NCI-H2029 treated with DMSO at 0.1 percent for 48 hours (cell line): Measurements from ENCODE around the gene EXD2.
"Not testable (repeated sequence)": the region's sequence is repeated elsewhere in the genome, so short reads cannot be mapped to it uniquely, and the experiment has no call there.

Experiments
- DNase-seq: peaks from one replicate; lab custom pipeline; 2025; lab: John Stamatoyannopoulos, UW

EXD2 gene, protein sequence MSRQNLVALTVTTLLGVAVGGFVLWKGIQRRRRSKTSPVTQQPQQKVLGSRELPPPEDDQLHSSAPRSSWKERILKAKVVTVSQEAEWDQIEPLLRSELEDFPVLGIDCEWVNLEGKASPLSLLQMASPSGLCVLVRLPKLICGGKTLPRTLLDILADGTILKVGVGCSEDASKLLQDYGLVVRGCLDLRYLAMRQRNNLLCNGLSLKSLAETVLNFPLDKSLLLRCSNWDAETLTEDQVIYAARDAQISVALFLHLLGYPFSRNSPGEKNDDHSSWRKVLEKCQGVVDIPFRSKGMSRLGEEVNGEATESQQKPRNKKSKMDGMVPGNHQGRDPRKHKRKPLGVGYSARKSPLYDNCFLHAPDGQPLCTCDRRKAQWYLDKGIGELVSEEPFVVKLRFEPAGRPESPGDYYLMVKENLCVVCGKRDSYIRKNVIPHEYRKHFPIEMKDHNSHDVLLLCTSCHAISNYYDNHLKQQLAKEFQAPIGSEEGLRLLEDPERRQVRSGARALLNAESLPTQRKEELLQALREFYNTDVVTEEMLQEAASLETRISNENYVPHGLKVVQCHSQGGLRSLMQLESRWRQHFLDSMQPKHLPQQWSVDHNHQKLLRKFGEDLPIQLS

GRCh38 chr14:69191340-69192111 is at the start of gene EXD2:
Gene EXD2 (plus strand): TSS chr14:69191498. CDS start chr14:69209471, 17,973 bp downstream.
- peak; percentile 56 for DNase-seq

GRCh38 chr14:69141550-69141949 is 49.7 kb upstream of the EXD2 start:
- DNase-seq: no peak

GRCh38 chr14:69142101-69142500 is 49.2 kb upstream of the EXD2 start:
- no peak for DNase-seq

GRCh38 chr14:69149461-69150244 is 41.6 kb upstream of the EXD2 start:
- DNase-seq: no peak

DNA sequence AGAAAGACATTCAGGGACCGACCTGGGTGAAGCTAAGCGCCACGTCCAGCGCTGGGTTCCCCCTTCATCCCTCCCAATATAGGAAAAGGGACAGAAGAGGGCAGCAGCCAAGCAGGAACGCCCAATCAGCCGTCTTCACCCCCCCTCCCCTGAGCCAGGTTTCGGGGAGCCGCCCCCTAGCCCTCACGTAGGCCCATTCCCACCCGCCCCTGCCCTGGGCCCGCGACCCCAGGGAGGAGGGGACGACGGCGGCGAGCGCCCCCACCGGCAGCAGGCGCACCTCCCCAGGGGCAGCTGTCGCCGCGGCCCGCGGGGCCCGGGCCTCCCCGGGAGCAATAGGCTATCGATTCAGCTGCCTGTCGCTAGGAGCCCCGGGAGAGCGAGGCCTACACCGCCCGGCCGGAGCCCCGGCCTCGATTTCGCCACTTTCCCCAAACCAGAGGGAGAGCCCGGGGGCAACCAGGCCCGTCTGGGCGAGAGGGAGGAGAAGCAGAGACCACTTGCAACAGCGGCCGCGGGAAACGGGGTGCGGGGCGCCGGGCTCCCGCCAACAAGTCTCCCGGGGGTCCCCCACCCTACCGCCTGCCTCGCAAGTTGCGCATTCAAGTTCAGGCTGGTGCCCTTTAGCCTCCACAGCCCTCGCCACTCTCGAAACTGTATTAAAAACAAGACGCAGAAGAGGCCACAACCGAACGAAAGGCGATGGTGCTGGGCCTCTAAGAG is 39.7 kb upstream of the EXD2 start:
- DNase-seq: no peak

DNA sequence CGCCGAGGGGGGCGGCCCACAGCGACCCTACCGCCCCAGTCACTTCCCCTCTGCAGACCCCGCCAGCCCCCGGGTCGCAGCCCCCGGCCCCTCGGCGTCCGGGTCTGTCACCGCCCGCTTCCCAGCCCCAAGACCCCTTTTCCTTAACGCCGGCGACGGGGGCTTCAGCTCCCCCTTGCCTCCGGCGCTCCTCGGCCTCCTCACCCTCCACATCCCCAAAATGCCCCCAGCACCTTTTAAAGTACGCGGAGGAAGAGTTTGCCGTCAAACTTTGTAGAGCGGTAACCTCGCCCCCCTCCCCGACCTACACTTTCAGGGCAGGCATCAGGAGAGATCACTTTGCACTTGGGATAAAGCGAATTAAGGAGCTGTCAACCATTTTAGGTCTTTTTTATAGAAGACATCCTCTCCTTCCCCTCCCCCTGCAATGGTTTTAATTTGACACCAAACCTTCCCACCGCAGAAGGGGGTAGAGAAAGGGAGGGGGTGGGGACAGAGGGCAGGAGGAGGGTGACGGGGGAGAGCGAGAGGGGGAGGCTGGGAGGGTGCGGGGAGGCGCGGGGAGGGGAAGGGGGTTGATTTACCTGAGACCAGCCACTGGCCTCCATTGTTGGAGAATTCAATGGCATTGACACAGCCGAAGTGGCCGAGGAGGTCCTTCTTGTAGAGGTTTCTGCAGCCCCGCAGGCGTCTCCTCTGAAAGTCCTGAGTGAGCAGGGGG is 39.0 kb upstream of the EXD2 start:
- no peak for DNase-seq

- DNase-seq: peak; percentile 27
Observed at GRCh38 chr14:69152902-69153151, 38.5 kb upstream of the EXD2 start, which contains the start of gene DCAF5. Gene DCAF5 (minus strand): TSS chr14:69153119. CDS start chr14:69152978, 141 bp downstream.

DNA sequence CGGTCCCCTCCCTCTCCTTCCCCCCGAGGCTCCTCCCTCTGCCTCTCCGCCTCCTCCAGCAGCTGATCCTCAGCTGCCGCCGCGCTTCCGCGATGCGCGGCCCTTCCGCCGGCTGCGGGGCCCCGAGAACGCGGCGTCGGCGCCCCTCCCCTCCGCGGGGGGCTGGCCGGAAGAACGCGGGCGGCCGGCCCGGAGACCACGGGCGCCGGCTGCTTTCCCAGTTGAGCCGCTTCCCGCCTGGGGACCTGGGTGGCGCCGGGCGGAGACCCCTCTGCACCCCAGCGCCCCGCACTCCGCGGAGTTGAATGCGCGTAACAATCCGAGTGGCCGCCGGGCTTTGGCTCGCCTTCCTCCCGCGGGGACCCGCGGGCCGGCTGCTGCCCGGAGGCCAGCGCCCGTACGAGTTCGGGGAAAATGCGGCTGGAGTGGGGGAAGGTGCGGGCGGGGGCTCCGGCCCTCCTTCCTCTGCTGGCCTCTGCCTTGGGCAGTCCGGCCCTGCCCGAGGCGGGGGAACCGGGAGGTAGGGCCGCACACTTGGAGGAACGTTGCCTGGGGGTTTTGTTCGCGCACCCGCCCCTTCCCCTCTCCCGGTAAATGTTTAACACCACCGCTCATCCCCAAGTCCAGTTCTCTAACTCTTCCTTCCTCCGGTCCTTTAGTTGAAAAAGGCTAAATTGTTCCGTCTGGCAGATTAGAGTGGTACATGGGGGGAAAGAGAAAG is 38.0 kb upstream of the EXD2 start:
- no peak for DNase-seq

- DNase-seq: no peak
Observed at GRCh38 chr14:69153873-69154270, 37.4 kb upstream of the EXD2 start.

GRCh38 chr14:69154779-69155178 is 36.5 kb upstream of the EXD2 start:
- no peak for DNase-seq

DNA sequence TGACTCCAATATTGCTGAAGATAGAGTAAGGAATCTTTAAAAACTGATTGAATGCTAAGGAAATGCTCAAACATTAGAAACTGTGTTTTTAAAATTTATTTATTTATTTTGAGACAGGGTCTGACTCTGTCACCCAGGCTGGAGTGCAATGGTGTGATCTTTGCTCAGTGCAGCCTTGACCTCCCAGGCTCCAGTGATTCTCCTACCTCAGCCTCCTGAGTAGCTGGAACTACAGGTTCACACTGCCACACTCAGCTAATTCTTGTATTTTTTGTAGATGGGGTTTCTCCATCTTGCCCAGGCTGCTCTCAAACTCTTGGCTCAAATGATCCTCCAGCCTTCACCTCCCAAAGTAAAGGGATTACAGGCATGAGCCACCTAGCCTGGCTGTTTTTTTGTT is 35.1 kb upstream of the EXD2 start:
- no peak for DNase-seq

DNA sequence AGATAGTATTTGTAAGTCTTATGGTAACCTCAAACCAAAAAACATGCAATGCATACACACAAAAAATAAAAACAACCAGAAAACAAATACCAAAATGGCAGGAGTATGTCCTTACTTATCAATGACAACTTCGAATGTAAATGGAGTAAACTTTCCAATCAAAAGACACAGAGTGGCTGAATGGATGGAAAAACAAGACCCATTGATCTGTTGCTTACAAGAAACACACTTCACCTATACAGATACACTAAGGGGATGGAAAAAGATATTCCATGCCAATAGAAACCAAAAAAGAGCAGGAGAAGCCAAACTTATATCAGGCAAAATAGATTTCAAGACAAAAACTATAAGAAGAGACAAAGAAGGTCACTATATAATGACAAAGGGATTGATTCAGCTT is 29.7 kb upstream of the EXD2 start:
- no peak for DNase-seq

- DNase-seq: not testable (repeated sequence)
Observed at GRCh38 chr14:69165787-69166186, 25.5 kb upstream of the EXD2 start.

DNA sequence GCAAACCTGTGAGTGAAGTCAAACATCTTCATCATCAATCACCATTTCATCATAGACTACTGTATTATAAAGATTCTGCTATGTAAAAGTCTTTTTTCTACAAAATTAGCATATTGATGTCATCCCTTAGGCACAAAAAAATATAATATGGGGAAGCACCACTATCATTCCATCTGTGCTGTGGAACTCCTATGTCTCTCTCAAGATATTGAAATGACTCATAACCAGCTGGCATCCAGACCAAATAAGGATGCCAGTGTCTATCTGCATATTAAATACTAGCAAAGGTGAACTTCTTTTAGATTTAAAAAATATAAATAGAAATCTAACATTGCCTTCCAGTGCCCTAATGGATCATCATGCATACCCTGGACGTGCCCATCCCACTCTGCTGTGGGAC is 20.5 kb upstream of the EXD2 start:
- no peak for DNase-seq

DNA sequence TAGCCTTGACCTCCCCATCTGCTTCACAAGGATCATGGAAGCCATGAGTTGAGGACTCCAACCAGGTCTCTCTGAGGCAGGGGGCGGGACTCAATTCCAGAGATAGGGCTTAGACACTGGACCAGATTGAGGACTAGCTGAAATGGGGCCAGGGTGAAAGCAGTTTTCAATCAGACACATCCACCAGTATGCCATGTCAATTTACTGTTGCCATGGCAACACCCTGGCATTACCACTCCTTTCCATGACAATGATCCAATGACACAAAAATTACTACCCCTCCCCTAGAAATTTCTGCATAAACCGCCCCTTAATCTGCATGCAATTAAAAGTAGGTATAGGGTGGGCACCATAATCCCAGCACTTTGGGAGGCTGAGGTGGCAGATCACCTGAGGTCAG is 19.7 kb upstream of the EXD2 start:
- no peak for DNase-seq

DNA sequence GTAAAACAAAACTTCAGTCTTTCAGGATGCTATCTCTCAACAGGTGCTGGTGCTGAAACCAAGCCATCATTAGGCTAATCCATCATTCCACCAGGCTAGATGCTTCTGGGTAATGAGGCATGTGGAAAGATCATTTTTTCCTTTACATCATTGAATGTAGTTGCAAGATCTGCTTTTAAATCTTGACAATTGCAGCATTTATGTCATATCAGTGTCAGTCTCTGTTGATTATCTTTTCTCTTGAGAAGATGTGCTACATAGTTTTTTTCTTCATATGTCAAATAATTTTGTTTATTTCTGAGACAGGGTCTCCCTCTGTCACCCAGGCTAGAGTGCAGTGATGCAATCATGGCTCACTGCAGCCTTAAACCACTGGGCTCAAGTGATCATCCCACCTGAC is 16.2 kb upstream of the EXD2 start:
- DNase-seq: no peak

DNA sequence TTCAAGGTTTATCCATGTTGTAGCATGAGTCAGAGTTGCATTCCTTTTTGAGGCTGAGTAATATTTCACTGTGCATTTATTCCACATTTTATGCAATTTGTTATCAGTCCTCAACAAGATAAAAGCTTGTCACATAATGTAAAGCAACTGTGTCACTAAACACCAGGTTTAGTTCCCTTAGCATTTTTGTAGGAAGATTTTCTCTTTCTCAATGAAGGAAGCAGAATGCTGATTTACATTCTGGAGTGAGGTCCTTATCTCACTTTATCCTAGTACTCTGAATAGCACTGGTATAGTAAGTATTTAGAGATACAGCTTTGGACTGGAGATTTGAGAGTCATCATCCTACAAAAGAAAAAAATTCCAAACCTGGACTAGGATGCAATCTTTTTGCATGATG is 9.8 kb upstream of the EXD2 start:
- DNase-seq: no peak

DNA sequence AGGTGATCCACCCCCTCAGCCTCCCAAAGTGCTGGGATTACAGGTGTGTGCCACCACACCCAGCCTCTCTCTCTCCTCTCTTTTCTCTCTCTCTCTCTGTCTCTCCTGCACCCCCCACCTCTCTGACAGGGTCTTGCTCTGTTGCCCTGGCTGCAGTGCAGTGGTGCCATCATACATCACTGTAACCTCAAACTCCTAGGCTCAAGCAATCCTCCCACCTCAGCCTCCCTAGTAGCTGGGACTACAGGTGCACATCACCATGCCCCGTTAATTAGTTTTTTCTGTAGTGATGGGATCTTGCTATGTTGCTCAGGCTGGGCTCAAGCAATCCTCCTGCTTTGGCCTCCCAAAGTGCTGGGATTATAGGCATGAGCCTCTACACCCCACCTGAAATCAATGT is 8.7 kb upstream of the EXD2 start:
- DNase-seq: not testable (repeated sequence)

- DNase-seq: no peak
Observed at GRCh38 chr14:69183735-69184134, 7.6 kb upstream of the EXD2 start.

GRCh38 chr14:69190191-69190590 is 1.1 kb upstream of the EXD2 start:
- DNase-seq: no peak
